HCT116 (cell line): Measurements from ENCODE around the gene APLF. TPM values are rescaled to one million over a fixed set of nuclear protein-coding genes. Genes with fewer than 3 reads are reported as not detected.

Experiments used
- ATAC-seq: fragments of 200-7000 bp; cut with Tn5 transposase; 2 replicates; pipeline ENCODE4 v1.9.1; 2020; ENCODE audit warnings: mild to moderate bottlenecking, moderate library complexity
- BruUV-seq: library from RNA; stranded (reverse); fragments of 400-500 nt; replicated peaks from 2 replicates; lab custom pipeline; 2021; lab: Mats Ljungman, UMichigan
- CTCF ChIA-PET: fragments of 300-600 bp; sonication (Branson Sonifier 250); formaldehyde crosslinking; loops from one replicate; lab custom pipeline; 2021; ENCODE audit warnings: antibody characterized with exemption; lab: Charles Lee
- POLR2A ChIA-PET: fragments of 300-600, 350-600 bp; sonication (Branson Sonifier 250); formaldehyde crosslinking; loops from one replicate; lab custom pipeline; 2021; ENCODE audit warnings: antibody characterized with exemption; lab: Charles Lee
- RAD21 ChIA-PET, 2 experiments: fragments of 300-600 bp; sonication (Branson Sonifier 250); formaldehyde crosslinking; loops; one replicate each; lab custom pipeline; 2023; ENCODE audit warnings: low total read pairs in 2 of 2; ENCODE audit not compliant: uncharacterized antibody in 2 of 2, unreplicated experiment in 2 of 2, low non-redundant PET in 1 of 2; lab: Charles Lee
- DNase-seq: peaks from one replicate; pipeline ENCODE4 v3.0.0-alpha.2; 2010; ENCODE audit warnings: low read depth, low spot score
- H2AFZ ChIP-seq: fragments of 200-600 bp; shearing (Covaris generic), sonication (generic); 2 replicates; pipeline ENCODE4 v1.6.1; 2017; ENCODE audit warnings: low read depth, mixed run types, mixed read lengths, antibody characterized with exemption, low read length; ENCODE audit not compliant: poor library complexity, severe bottlenecking
- H3K27ac ChIP-seq: 2 replicates; pipeline ENCODE4 v1.5.1; 2012; ENCODE audit warnings: low read depth, low read length
- H3K27me3 ChIP-seq: fragments of 200-600 bp; sonication (generic); 2 replicates; pipeline ENCODE4 v1.6.1; 2016; ENCODE audit warnings: mixed run types, low read length, mixed read lengths; ENCODE audit not compliant: insufficient read depth
- H3K36me3 ChIP-seq, 2 experiments: fragments of 200-500 bp in 1 of 2; fragments of 200-600 bp in 1 of 2; sonication (Bioruptor generic) in 1 of 2; sonication (generic) in 1 of 2; 2 replicates each; pipeline versions ENCODE4 v1.5.1 to v1.6.1; 2014 to 2016; ENCODE audit warnings: low read length in 2 of 2, inconsistent platforms in 1 of 2, mixed read lengths in 1 of 2, mixed run types in 1 of 2; ENCODE audit not compliant: insufficient read depth in 2 of 2, control insufficient read depth in 1 of 2
- H3K4me1 ChIP-seq, 2 experiments: fragments of 200-600 bp in 1 of 2; sonication (generic) in 1 of 2; 2 replicates each; pipeline versions ENCODE4 v1.5.1 to v1.6.1; 2012 to 2017; ENCODE audit warnings: low read length in 2 of 2, inconsistent platforms in 1 of 2, mild to moderate bottlenecking in 1 of 2, mixed read lengths in 1 of 2, mixed run types in 1 of 2, moderate library complexity in 1 of 2; ENCODE audit not compliant: insufficient read depth in 2 of 2, control insufficient read depth in 1 of 2
- H3K4me2 ChIP-seq: fragments of 200-600 bp; sonication (generic); 2 replicates; pipeline ENCODE4 v1.6.1; 2017; ENCODE audit warnings: mixed run types, low read length, mixed read lengths
- H3K4me3 ChIP-seq, 2 experiments: fragments of 200-600 bp in 1 of 2; sonication (generic) in 1 of 2; replicated peaks in 1 of 2; 2 replicates each; pipeline ENCODE4 v1.5.1; 2011 to 2016; ENCODE audit warnings: low read length in 2 of 2, control low read depth in 1 of 2, low read depth in 1 of 2, mild to moderate bottlenecking in 1 of 2, mixed read lengths in 1 of 2, mixed run types in 1 of 2
- H3K79me2 ChIP-seq: fragments of 200-600 bp; sonication (generic); 2 replicates; pipeline ENCODE4 v1.6.1; 2017; ENCODE audit warnings: mild to moderate bottlenecking, mixed run types, low read length, moderate library complexity, mixed read lengths; ENCODE audit not compliant: insufficient read depth
- H3K9ac ChIP-seq: fragments of 200-600 bp; sonication (generic); 2 replicates; pipeline ENCODE4 v1.6.1; 2016; ENCODE audit warnings: low read length, mixed read lengths
- H3K9me2 ChIP-seq: fragments of 200-600 bp; sonication (generic), shearing (Covaris generic); 2 replicates; pipeline ENCODE4 v1.6.1; 2017; ENCODE audit warnings: mixed run types, mild to moderate bottlenecking, moderate library complexity; ENCODE audit not compliant: insufficient read depth
- H3K9me3 ChIP-seq, 2 experiments: fragments of 200-500 bp in 1 of 2; fragments of 200-600 bp in 1 of 2; sonication (Bioruptor generic) in 1 of 2; sonication (generic) in 1 of 2; 2 replicates each; pipeline ENCODE4 v1.6.1; 2014 to 2017; ENCODE audit warnings: low read length in 2 of 2, mixed read lengths in 2 of 2, inconsistent platforms in 1 of 2, low read depth in 1 of 2, mild to moderate bottlenecking in 1 of 2, mixed run types in 1 of 2, moderate library complexity in 1 of 2; ENCODE audit not compliant: control insufficient read depth in 1 of 2, insufficient read depth in 1 of 2
- H4K20me1 ChIP-seq: fragments of 200-600 bp; sonication (generic), shearing (Covaris generic); 2 replicates; pipeline ENCODE4 v1.6.1; 2017; ENCODE audit warnings: mixed run types, mild to moderate bottlenecking, moderate library complexity; ENCODE audit not compliant: insufficient read depth
- ATF3 ChIP-seq: IDR thresholded peaks from 2 replicates; pipeline ENCODE4 v1.6.1; 2012
- CEBPB ChIP-seq: IDR thresholded peaks from 2 replicates; pipeline ENCODE4 v1.6.1; 2012; ENCODE audit warnings: low read depth
- EGR1 ChIP-seq: IDR thresholded peaks from 2 replicates; pipeline ENCODE4 v1.6.1; 2012; ENCODE audit warnings: low read depth
- ELF1 ChIP-seq: IDR thresholded peaks from 2 replicates; pipeline ENCODE4 v1.6.1; 2012; ENCODE audit warnings: low read depth, borderline replicate concordance
- EZH2phosphoT487 ChIP-seq: fragments of 200-600 bp; IDR thresholded peaks from 2 replicates; pipeline ENCODE4 v1.6.1; 2018; ENCODE audit warnings: antibody characterized with exemption, borderline replicate concordance
- FOSL1 ChIP-seq: IDR thresholded peaks from 2 replicates; pipeline ENCODE4 v1.6.1; 2012; ENCODE audit warnings: low read depth
- JUND ChIP-seq: IDR thresholded peaks from 2 replicates; pipeline ENCODE4 v1.6.1; 2012
- MAX ChIP-seq: IDR thresholded peaks from 2 replicates; pipeline ENCODE4 v1.6.1; 2012
- POLR2A ChIP-seq: IDR thresholded peaks from 2 replicates; pipeline ENCODE4 v1.7.0; 2011; ENCODE audit warnings: borderline replicate concordance; ENCODE audit not compliant: insufficient read depth, insufficient read length; ENCODE audit errors: extremely low read depth
- POLR2AphosphoS5 ChIP-seq: IDR thresholded peaks from 2 replicates; pipeline ENCODE4 v1.6.1; 2011; ENCODE audit warnings: mild to moderate bottlenecking, low read depth, low read length, moderate library complexity
- RAD21 ChIP-seq: IDR thresholded peaks from 2 replicates; pipeline ENCODE4 v1.6.1; 2012; ENCODE audit warnings: low read depth, mild to moderate bottlenecking
- REST ChIP-seq: IDR thresholded peaks from 2 replicates; pipeline ENCODE4 v1.6.1; 2012; ENCODE audit warnings: low read depth
- SIN3A ChIP-seq: IDR thresholded peaks from 2 replicates; pipeline ENCODE4 v1.6.1; 2012; ENCODE audit warnings: low read depth
- SP1 ChIP-seq: IDR thresholded peaks from 2 replicates; pipeline ENCODE4 v1.6.1; 2012; ENCODE audit warnings: low read depth
- TCF7L2 ChIP-seq: IDR thresholded peaks from 2 replicates; pipeline ENCODE4 v1.7.0; 2011; ENCODE audit warnings: borderline replicate concordance, inconsistent platforms; ENCODE audit not compliant: insufficient read depth, insufficient read length; ENCODE audit errors: extremely low read depth
- ZBTB33 ChIP-seq: IDR thresholded peaks from 2 replicates; pipeline ENCODE4 v1.6.1; 2011; ENCODE audit warnings: mild to moderate bottlenecking, low read length, moderate library complexity; ENCODE audit not compliant: insufficient replicate concordance; ENCODE audit errors: extremely low read depth
- ZFX ChIP-seq: fragments of 450-650 bp; IDR thresholded peaks from 2 replicates; pipeline ENCODE4 v1.6.1; 2017
- ZNF274 ChIP-seq: fragments of 200-500 bp; sonication (Bioruptor generic); IDR thresholded peaks from 2 replicates; pipeline ENCODE4 v1.6.1; 2014; ENCODE audit warnings: mild to moderate bottlenecking, low read depth, low read length, inconsistent platforms
- intact Hi-C: fragments of 100-400 bp; cut with micrococcal nuclease; formaldehyde crosslinking; loops from 2 replicates; pipeline ENCODE4 v1.10.0; 2022
- total RNA-seq: library from RNA; stranded (reverse); gene quantifications from one replicate; pipeline ENCODE4 v1.2.1, GENCODE V29; 2021; ENCODE audit not compliant: unreplicated experiment

The APLF gene
- total RNA-seq, 1 experiment from 2014 or later: 1.6 TPM

- Histone ChIP-seq H4K20me1 (no peaks in the 10 kb centered on the region; the same call in 1 of the 2 replicates), H3K9ac (no peak overlapping the region), H3K4me2 (no peak overlapping the region), H3K4me3 (no peak overlapping the region), H3K27ac (no peak overlapping the region), H3K36me3 (no peaks in the 10 kb centered on the region), H2AFZ (no peak overlapping the region), H3K4me1 (no peaks in the 10 kb centered on the region), H3K9me3 (no peaks in the 10 kb centered on the region), H3K9me2 (no peaks in the 10 kb centered on the region), H3K27me3 (no peaks in the 10 kb centered on the region), H3K79me2 (no peaks in the 10 kb centered on the region)
- BruUV-seq: no TSS peak
- CTCF ChIA-PET: interaction anchor here (1.6 kb wide), 1 partner anchor 12 kb away, joined by 5 read pairs; no protein-coding TSS in a partner anchor
- DNase-seq (no peak), ATAC-seq (no peak)
- POLR2A ChIA-PET: no interaction called here
- RAD21 ChIA-PET: no interaction called here
- TF ChIP-seq SP1 (no peak), POLR2A (no peak), RAD21 (no peak), POLR2AphosphoS5 (no peak), SIN3A (no peak), MAX (no peak), EGR1 (no peak), ELF1 (no peak), FOSL1 (no peak), ATF3 (no peak), EZH2phosphoT487 (no peak), JUND (no peak), CEBPB (no peak), ZNF274 (no peak), ZFX (no peak), TCF7L2 (no peak), ZBTB33 (no peak), REST (no peak)
- intact Hi-C loops: loop anchor here (10.0 kb wide), 1 partner anchor 830 kb away; no protein-coding TSS in a partner anchor
Observed at GRCh38 chr2:68475110-68475509, 7.7 kb downstream of the APLF start.
